PC-9 (cell line): ENCODE data around the gene PNPLA2. TPM values are rescaled to one million over a fixed set of nuclear protein-coding genes. Genes with fewer than 3 reads are reported as not detected.

Experiments
- BruUV-seq: library from RNA; stranded (reverse); fragments of 400-500 nt; replicated peaks from 2 replicates; lab custom pipeline; 2021; lab: Mats Ljungman, UMichigan
- CTCF ChIA-PET: fragments of 300-600 bp; sonication (Branson Sonifier 250); formaldehyde crosslinking; loops from one replicate; lab custom pipeline; 2022; ENCODE audit warnings: antibody characterized with exemption; lab: Charles Lee
- POLR2A ChIA-PET: fragments of 300-600 bp; sonication (Branson Sonifier 250); formaldehyde crosslinking; loops from one replicate; lab custom pipeline; 2022; ENCODE audit warnings: antibody characterized with exemption; ENCODE audit not compliant: unreplicated experiment; lab: Charles Lee
- DNase-seq, 2 experiments: peaks; one replicate each; pipeline versions ENCODE4 v3.0.0 to v3.0.0-alpha.2; 2015 to 2022; ENCODE audit warnings: mixed read lengths in 1 of 2
- H2AFZ ChIP-seq: fragments of 200-600 bp; sonication (generic); 2 replicates; pipeline ENCODE4 v1.8.1; 2017; ENCODE audit warnings: antibody characterized with exemption
- H3F3A ChIP-seq: fragments of 200-600 bp; sonication (generic); 2 replicates; pipeline ENCODE4 v1.8.1; 2017; ENCODE audit warnings: antibody characterized with exemption, mild to moderate bottlenecking, low read depth; ENCODE audit not compliant: insufficient read depth
- H3K27ac ChIP-seq: fragments of 200-600 bp; sonication (generic); 2 replicates; pipeline ENCODE4 v1.6.1; 2016; ENCODE audit warnings: mixed run types
- H3K27me3 ChIP-seq: fragments of 200-600 bp; sonication (generic); 2 replicates; pipeline ENCODE4 v1.6.1; 2016; ENCODE audit warnings: low read depth, mixed run types; ENCODE audit not compliant: insufficient read depth
- H3K36me3 ChIP-seq: fragments of 200-600 bp; sonication (generic); 2 replicates; pipeline ENCODE4 v1.6.1; 2016; ENCODE audit warnings: low read depth, mixed run types
- H3K4me1 ChIP-seq: fragments of 200-600 bp; sonication (generic); replicated peaks from 2 replicates; pipeline ENCODE4 v1.6.1; 2016; ENCODE audit warnings: mixed run types; ENCODE audit not compliant: insufficient read depth
- H3K4me2 ChIP-seq: fragments of 200-600 bp; sonication (generic); 2 replicates; pipeline ENCODE4 v1.6.1; 2017; ENCODE audit warnings: mixed run types
- H3K4me3 ChIP-seq: fragments of 200-600 bp; sonication (generic); 2 replicates; pipeline ENCODE4 v1.6.1; 2016; ENCODE audit warnings: mixed run types
- H3K79me2 ChIP-seq: fragments of 200-600 bp; sonication (generic); 2 replicates; pipeline ENCODE4 v1.6.1; 2017; ENCODE audit warnings: low read depth, mixed run types
- H3K9me2 ChIP-seq: fragments of 200-600 bp; sonication (generic); 2 replicates; pipeline ENCODE4 v1.8.1; 2017; ENCODE audit warnings: mild to moderate bottlenecking; ENCODE audit not compliant: insufficient read depth
- H3K9me3 ChIP-seq: fragments of 200-600 bp; sonication (generic); 2 replicates; pipeline ENCODE4 v1.8.1; 2016; ENCODE audit warnings: low read depth; ENCODE audit not compliant: insufficient read depth
- H4K20me1 ChIP-seq: fragments of 200-600 bp; sonication (generic); 2 replicates; pipeline ENCODE4 v1.8.1; 2017; ENCODE audit not compliant: insufficient read depth
- CTCF ChIP-seq: fragments of 200-600 bp; sonication (generic); conservative IDR thresholded peaks from 2 replicates; pipeline ENCODE4 v1.6.1; 2017; ENCODE audit warnings: mixed run types, antibody characterized with exemption, mild to moderate bottlenecking, moderate library complexity
- EZH2 ChIP-seq: fragments of 200-600 bp; sonication (generic); IDR thresholded peaks from 2 replicates; pipeline ENCODE4 v1.8.0; 2017; ENCODE audit warnings: antibody characterized with exemption, low read depth
- intact Hi-C: fragments of 100-400 bp; cut with micrococcal nuclease; formaldehyde crosslinking; loops from one replicate; pipeline ENCODE4 v1.10.0; 2022; ENCODE audit not compliant: unreplicated experiment
- total RNA-seq: library from RNA; stranded (reverse); gene quantifications from 2 replicates; pipeline ENCODE4 v1.2.3, GENCODE V29; 2021

The PNPLA2 gene
- total RNA-seq, 1 experiment from 2014 or later = 137 TPM

GRCh38 chr11:827146-827896, 8.6 kb downstream of the PNPLA2 start:
- Histone ChIP-seq H4K20me1 (peaks cover 6% of the 10 kb centered on the region), H3K27ac (peak overlapping the region; percentile 52), H2AFZ (peak overlapping the region; percentile 82), H3K9me2 (no peaks in the 10 kb centered on the region), H3K79me2 (no peaks in the 10 kb centered on the region), H3K4me3 (peak overlapping the region; percentile 57), H3K4me2 (peak overlapping the region; percentile 84), H3K36me3 (no peaks in the 10 kb centered on the region), H3K9me3 (no peaks in the 10 kb centered on the region), H3K27me3 (no peaks in the 10 kb centered on the region), H3F3A (peaks cover 8% of the 10 kb centered on the region; the same call in 1 of the 2 replicates), H3K4me1 (peaks cover 27% of the 10 kb centered on the region)
- intact Hi-C loops = no loop called here
- TSS peak; percentile 29 for BruUV-seq
- ChIA-PET CTCF (no interaction called here), POLR2A (no interaction called here)
- TF ChIP-seq EZH2 = no peak
- TF ChIP-seq CTCF = no peak
- DNase-seq = peak; percentile 44 to 75

- no peak for DNase-seq
- H4K20me1 ChIP-seq = peaks cover under 1% of the 10 kb centered on the region; the same call in 1 of the 2 replicates
- peak within 1 kb of the TSS; percentile 82 for H2AFZ ChIP-seq
- TF ChIP-seq CTCF (no peak), EZH2 (no peak)
- CTCF ChIA-PET = no interaction called here
- no peaks in the 10 kb centered on the region for H3K9me2 ChIP-seq
- no peaks in the 10 kb centered on the region for H3K36me3 ChIP-seq
- peak within 1 kb of the TSS; percentile 84 for H3K4me2 ChIP-seq
- no peaks in the 10 kb centered on the region for H3K9me3 ChIP-seq
- H3K4me1 ChIP-seq = peaks cover 27% of the 10 kb centered on the region
- peaks cover 8% of the 10 kb centered on the region; the same call in 1 of the 2 replicates for H3F3A ChIP-seq
- peak within 1 kb of the TSS; percentile 52 for H3K27ac ChIP-seq
- no peaks in the 10 kb centered on the region for H3K79me2 ChIP-seq
- POLR2A ChIA-PET = no interaction called here
- no peaks in the 10 kb centered on the region for H3K27me3 ChIP-seq
- no TSS peak for BruUV-seq
- H3K4me3 ChIP-seq = peak within 1 kb of the TSS; percentile 57
- intact Hi-C loops = no loop called here
Measured at GRCh38 chr11:827897-828192, 9.1 kb downstream of the PNPLA2 start, which contains the start of gene CRACR2B. TSS of gene CRACR2B (plus strand) at chr11:827919. CDS start at chr11:828608, 689 bp downstream.

DNA sequence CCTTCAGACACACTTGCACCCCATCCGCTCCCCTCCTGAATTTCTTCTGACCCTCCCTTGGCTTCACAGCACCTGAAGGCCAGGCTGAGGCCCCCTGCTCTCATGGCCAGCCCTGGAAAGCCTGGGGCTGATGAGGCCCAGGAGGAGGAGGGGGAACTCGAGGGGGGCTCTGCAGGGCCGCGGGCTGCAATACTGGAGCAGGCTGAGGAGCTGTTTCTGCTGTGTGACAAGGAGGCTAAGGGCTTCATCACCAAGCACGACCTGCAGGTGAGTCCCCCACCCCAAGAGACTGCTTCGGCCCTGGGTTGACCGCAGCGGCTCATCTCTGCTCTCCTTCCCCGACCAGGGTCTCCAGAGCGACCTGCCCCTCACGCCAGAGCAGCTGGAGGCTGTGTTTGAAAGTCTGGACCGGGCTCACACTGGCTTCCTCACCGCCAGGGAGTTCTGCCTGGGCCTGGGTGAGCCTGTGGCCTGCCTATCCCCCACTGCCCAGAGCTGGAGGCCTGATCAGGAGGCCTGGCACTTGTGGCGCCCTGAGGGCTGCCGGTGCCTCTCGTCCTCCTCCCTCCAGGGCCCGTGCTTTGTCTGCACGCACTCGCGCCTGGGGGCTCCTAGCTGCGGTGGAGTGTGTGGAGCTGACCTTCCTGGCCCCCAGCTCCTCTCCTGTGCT, 9.9 kb downstream of the PNPLA2 start:
- Histone ChIP-seq H2AFZ (no peak overlapping the region), H3K36me3 (no peaks in the 10 kb centered on the region), H3K27me3 (no peaks in the 10 kb centered on the region), H3K4me1 (peaks cover 27% of the 10 kb centered on the region), H4K20me1 (no peaks in the 10 kb centered on the region), H3K9me2 (no peaks in the 10 kb centered on the region), H3K79me2 (peaks cover 4% of the 10 kb centered on the region), H3K9me3 (no peaks in the 10 kb centered on the region), H3K4me2 (no peak overlapping the region), H3F3A (peaks cover 8% of the 10 kb centered on the region; the same call in 1 of the 2 replicates), H3K27ac (no peak overlapping the region), H3K4me3 (no peak overlapping the region)
- TF ChIP-seq CTCF = no peak
- TF ChIP-seq EZH2 = no peak
- peak in 1 of 2 experiments; percentile 16 for DNase-seq
- POLR2A ChIA-PET = interaction anchor here (0.7 kb wide), 1 partner anchor 381 kb away, joined by 4 read pairs; no protein-coding TSS in a partner anchor
- BruUV-seq = no TSS peak
- CTCF ChIA-PET = no interaction called here
- intact Hi-C loops = no loop called here
